GM04503 (cell line): Measurements from ENCODE around the gene DICER1.

Source experiments
- DNase-seq: peaks from one replicate; pipeline ENCODE4 v3.0.0-alpha.2; 2012; ENCODE audit warnings: low read depth

Gene DICER1

DNA sequence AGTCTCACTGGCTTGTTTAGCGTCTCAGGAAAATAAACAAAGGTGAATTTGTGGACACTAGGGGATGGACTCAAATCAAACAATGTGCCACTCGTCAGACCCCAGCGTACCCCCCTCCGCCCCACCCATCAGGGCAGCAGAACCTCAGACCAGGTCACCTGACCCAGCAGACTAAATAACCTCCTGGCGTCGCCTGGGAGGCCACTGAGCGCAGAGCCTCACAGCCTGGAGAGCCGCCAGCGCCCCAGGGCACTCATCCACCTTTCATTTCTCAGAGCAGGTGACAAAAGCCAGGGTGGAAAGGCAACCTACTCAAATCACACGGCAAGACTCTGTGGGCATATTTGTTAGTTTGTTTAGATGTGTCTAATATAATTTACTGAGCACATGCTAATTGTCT is 100.9 kb downstream of the DICER1 start:
- DNase-seq: no peak

- DNase-seq: no peak
Measured at GRCh38 chr14:95055318-95055717, 102.0 kb downstream of the DICER1 start.

- no peak for DNase-seq
Measured at GRCh38 chr14:95054346-95055280, 102.7 kb downstream of the DICER1 start.

- DNase-seq: no peak
Measured at GRCh38 chr14:95052016-95052585, 105.2 kb downstream of the DICER1 start.

DNA sequence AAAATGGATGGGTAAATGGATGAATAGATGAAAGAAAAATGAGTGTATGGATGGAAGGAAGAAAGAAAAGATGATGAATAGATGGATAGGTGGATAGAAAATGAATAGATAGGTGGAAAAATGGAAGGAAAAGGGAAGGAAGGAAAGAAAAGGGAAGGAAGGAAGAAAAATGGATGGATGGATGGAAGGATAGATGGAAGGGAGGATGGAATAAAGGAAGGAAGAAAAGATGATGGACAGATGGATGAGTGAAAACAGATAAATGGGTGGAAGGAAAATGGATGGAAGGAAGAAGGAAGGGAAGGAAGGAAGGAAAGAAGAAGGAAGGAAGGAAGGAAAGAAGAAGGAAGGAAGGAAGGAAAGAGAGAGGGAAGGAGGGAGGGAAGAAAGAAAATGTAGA is 107.4 kb downstream of the DICER1 start:
- DNase-seq: no peak

DNA sequence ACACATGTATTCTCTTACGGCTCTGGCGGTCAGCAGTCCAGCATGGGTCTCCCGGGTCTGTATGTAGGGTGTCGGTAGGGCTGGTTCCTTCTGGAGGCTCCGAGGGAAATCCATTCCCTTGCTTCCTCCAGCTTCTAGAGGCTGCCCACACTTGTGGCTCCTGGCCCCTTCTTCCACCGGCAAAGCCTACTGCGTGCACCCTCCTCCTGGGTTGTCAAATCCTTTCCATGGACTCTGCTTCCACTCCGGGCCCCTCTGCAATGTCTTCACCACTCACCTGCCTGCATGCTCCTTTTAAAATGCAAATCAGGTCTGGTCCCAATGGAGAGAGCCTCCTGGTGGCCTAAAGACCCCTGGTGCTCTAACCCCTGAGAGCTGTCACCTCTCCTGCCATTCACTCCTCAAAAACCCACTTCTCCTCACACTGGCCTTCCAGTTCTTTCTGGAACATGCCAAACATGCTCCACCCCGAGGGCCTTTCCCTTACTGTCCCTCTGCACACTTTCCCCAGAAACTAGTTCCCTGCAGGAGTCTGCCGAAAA is 108.5 kb downstream of the DICER1 start:
- DNase-seq: no peak

DNA sequence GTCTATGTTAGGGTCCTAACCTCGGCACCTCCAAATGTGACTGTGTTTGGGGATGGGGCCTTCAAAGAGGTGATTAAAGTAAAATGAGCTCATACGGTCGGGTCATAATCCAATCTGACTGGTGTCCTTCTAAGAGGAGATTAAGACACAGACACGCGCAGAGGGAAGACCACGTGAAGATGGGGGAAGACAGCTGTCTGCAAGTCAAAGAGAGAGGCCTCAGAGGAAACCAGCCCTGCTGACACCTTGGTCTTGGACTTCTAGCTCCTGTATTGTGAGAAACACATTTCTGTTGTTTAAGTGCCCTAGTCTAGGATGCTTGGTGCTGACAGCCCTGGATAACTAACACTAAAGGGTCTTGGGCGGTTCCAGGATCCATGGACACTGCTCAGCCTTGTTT is 109.6 kb downstream of the DICER1 start:
- DNase-seq: no peak

- DNase-seq: no peak
Measured at GRCh38 chr14:95046711-95047681, 110.3 kb downstream of the DICER1 start.

GRCh38 chr14:95045836-95046430 is 111.4 kb downstream of the DICER1 start:
- no peak for DNase-seq

DNA sequence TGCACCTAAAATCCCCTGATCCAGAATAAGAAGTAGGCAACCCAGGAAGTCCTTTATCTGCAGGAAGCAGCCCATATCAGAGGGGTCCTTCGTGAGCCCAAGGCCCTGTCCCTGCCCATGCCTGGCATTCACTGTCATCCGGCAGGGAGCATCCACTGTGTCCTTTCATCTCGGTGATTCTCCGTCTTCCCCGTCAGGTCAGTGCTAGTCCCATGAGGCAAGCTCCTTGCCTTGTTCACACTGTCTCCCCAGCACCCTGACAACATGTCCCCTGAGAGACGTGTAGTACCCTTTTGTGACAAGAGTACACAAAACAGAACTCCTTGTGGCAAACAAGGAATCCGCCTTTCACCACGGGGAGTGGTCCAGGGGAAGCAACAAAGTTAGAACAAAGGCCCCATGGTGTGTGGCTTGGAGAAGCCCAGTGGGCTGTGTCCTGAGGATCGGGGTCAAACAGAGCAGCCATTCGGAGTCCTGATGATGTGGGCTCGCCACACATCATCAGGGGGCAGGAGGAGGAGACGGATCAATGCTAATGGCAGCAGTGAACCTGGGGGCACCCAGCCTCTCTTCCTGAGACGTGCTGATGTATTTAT is 112.1 kb downstream of the DICER1 start:
- no peak for DNase-seq

DNA sequence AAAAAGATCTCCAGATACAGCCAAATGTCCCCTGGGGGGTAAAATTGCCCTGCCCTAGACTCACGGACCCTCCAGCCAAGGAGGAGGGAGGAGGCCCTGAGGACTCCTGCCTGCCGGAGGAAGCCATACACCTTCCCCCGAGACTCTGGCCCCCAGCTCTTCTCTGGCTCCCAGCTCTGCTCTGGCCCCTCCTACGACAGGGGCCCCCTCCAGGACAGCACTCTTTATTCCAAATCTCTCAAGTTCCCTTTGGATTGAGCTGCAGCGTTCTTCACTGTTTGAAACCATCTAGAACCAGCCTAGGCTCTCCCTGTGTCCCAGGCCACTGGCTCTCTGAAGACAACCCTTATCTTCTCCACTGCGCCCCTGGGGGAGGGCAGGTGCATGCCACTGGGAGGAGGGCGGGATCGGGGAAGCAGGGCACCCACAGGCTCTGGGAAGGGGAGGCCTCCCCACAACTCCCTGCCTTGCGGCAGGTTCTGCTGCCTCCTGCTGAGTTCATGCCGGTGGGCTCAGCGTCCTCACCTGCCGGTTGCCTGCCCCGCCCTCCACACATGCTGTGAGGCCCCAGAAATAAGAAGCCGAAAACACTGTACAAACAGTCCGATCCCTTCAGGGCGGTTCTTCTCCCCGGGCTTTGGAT is 112.7 kb downstream of the DICER1 start:
- DNase-seq: no peak

DNA sequence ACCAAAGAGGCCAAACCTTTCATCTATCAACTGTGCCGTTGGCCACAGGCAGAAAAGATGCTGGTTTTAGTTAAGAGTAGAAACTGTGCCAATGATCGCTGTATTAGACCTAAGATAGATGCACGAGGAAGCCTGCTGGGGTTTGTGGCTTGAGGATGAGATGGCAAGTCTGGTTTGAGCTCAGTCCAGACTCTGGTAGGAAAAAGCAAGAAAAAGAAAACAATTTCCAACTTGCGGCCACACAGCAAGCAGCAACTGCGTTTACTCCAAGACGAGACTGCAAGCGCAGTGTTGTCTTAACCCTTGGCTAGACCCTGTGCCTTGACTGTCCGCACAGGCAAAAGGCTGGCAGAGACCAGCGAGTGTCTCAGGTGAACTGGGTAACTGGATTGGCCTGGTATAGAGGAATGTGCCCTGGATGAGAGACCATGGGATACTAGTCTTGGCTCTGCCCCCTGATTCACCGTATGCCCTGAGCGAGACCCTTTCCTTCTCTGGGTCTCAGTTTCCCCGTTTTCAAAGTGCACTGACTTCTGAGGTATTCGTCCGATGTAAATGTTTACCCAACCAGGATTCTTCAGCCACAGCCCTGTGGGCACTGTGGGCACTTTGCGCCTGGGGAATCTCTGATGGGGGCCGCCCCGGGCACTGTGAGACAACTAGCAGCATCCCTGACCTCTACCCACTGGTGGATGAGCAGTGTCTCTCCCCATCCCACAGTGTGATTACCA is 113.4 kb downstream of the DICER1 start:
- no peak for DNase-seq

DNA sequence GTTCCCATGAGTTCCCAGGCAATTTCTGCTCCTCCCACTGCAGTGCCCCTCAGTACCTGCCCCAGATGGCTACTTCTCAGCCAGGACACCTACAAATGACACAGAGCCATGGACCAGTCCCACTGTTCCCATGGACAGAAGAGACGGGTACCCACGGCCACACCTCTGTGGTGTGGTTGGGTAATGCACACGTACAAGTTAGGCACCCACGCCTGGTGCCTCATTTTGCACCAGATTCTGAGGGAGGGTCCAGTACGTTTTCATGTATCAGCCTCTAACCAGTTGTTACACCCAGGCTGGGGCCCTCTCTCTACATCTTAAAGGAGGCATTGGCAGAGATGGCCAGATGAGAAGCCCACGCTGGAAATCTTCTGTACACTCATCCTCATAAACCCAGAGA is 114.0 kb downstream of the DICER1 start:
- DNase-seq: no peak

DNA sequence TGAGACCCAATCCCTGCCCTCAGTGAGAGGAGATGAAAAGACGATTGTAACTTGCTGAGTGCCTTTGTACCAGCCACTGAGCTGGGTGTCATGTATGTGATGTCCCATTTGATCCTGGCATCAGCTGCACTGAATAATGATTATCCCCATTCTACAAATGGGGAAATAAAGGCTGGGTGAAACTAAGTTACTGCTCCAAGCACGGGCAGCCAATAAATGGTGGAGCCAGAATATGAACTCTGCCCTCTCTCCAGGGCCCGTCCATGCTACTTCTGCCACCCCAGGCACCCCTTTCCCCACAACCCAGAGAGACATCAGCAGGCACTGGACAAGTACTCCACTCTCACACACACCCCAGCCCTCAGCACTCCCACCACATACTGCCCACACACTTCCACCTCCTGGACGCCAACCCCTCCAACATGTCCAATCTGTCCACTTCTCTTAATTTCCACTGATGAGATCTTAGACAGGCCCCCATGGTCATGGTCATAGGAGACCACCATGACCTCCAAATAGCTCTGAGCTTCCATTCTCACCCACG is 115.8 kb downstream of the DICER1 start:
- no peak for DNase-seq

DNA sequence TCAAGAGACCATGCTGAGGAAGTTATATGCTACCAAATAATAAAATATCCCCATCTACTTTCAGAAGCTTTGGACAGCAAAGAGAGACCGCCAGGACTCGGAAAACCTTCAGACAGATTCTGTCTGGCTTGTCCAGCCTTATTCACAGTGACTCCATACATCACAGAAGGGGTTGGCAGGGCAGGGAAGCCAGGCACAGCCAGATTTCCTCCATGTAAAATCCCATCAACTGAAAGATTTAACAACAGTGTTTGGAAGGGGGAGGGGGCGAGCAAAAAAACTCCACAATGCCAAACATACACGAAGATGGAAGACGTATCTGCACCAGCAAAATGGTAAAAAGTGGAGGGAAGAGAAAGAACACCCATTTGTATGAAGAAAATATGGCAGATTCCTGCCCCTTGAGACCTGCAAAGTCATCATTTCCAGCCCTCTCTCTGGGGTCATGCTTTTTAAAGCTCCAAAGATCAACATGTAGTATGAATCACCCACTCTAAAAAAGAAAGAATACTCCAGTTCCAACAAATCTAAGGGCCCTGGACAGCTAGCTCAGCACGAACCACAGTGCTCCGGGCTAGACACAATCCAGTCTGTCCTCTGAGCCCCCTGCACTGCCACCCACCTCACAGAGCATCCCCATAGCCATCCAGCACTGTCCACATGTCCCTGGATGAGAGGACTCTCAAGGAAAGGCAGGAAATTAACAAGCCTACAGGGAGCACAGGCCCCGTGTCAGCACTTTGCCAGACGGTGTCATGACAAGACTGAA is 116.4 kb downstream of the DICER1 start:
- no peak for DNase-seq

DNA sequence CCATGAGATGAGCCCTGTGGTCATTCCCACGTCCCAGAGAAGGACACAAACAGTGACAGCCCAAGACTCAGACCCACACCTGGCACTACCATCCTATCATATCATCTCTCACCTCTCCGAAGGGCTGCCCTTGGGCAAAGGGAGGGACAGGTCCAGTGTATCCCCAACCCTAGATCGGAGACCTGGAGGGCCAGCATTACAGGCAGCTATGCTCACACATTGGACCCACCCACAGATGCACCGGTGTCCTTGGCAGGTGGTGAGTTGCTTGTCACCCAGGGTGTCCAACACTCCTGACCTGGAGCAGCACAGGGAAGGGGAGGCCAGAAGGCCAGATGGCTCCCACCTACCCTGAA is 117.4 kb downstream of the DICER1 start:
- no peak for DNase-seq

GRCh38 chr14:95039259-95039992 is 117.9 kb downstream of the DICER1 start:
- no peak for DNase-seq

DNA sequence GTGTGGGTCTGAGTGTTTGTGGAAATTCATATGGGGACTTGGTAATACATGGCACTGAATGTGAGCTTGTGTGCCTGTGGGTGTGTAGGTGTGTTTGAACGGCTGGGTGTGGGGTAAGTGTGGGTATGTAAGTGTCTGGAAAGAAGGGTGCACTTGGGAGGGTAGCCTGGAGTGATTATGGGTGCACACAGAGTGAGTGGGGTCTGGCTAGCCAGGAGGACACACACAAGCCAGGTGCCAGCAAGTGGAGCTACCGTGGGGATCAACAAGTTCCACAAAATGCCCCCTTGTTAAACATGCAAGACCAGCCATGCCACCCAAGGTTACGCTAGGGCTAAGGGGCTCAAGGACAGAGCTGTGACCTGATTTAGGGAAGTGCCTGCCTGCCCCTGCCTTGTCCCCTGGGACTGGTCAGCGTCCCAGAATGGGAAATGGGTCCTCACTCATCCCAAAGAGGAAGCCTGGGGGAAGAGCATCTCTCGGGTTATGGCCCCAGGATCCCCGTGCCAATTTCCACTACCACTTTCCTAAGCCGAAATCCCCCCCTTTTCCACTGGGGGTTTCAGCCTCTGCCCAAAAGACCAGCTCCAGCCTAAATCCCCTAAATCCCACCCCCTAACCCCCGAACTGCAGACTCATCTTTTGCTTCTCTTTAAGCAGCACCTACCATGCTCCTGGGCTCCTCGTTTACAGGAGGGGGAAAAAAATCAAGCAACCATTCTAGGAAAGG is 118.6 kb downstream of the DICER1 start:
- DNase-seq: no peak
